ENCODE data around the gene TMA7. TPM values are rescaled to one million over a fixed set of nuclear protein-coding genes. Genes with fewer than 3 reads are reported as not detected.

The TMA7 gene
- total RNA-seq, 6 experiments from 2014 or later: 64.8 to 182 (median 80.1) TPM

GRCh38 chr3:48423241-48423882 lies 16.7 kb upstream of the TMA7 start:
- no peaks in the 10 kb centered on the region for H3K27me3 ChIP-seq
- H3K36me3 ChIP-seq: peaks cover 0 to 17% (median 6%) of the 10 kb centered on the region in 4 donors
- no peak overlapping the region for H3K4me3 ChIP-seq
- H3K27ac ChIP-seq: no peak overlapping the region
- no peaks in the 10 kb centered on the region for H3K9me3 ChIP-seq
- TF ChIP-seq CTCF (IDR thresholded peaks at IDR 0.05) (no peak), POLR2A (IDR thresholded peaks at IDR 0.05) (no peak)
- intact Hi-C loops (cut with DNase I): no loop called here
- 67% methylated on average over 5 of the region's 25 CpGs for WGBS (ENCODE audit: insufficient coverage, low coverage, low lambda C conversion rate, missing lambda C conversion rate)
- DNase-seq: no peak
- H3K4me1 ChIP-seq: peaks cover 2 to 58% (median 13%) of the 10 kb centered on the region in 4 donors
- peak in 2 of 4 donors; percentile 30 to 34 for ATAC-seq

GRCh38 chr3:48423883-48424695 lies 16.0 kb upstream of the TMA7 start:
- ATAC-seq: no peak
- DNase-seq: no peak
- intact Hi-C loops (cut with DNase I): no loop called here
- Histone ChIP-seq H3K4me3 (no peak overlapping the region), H3K36me3 (peaks cover 0 to 10% (median 2%) of the 10 kb centered on the region in 4 donors), H3K27me3 (no peaks in the 10 kb centered on the region), H3K27ac (no peak overlapping the region), H3K9me3 (no peaks in the 10 kb centered on the region), H3K4me1 (peaks cover 2 to 58% (median 13%) of the 10 kb centered on the region in 4 donors)
- TF ChIP-seq CTCF (IDR thresholded peaks at IDR 0.05) (no peak), POLR2A (IDR thresholded peaks at IDR 0.05) (no peak)
- WGBS (ENCODE audit: insufficient coverage, low coverage, low lambda C conversion rate, missing lambda C conversion rate): no CpG with 5 or more reads among the region's 27 CpGs

GRCh38 chr3:48425281-48425812 lies 14.7 kb upstream of the TMA7 start:
- intact Hi-C loops (cut with DNase I): no loop called here
- Histone ChIP-seq H3K9me3 (no peaks in the 10 kb centered on the region), H3K4me3 (no peak overlapping the region), H3K36me3 (peaks cover 0 to 7% (median 0%) of the 10 kb centered on the region in 4 donors), H3K27ac (no peak overlapping the region), H3K27me3 (no peaks in the 10 kb centered on the region), H3K4me1 (peaks cover 2 to 61% (median 14%) of the 10 kb centered on the region in 4 donors)
- 41% methylated on average over 2 of the region's 13 CpGs for WGBS (ENCODE audit: insufficient coverage, low coverage, low lambda C conversion rate, missing lambda C conversion rate)
- ATAC-seq (peak in 1 of 4 donors; percentile 4), DNase-seq (no peak)
- TF ChIP-seq CTCF (IDR thresholded peaks at IDR 0.05): no peak
- TF ChIP-seq POLR2A (IDR thresholded peaks at IDR 0.05): no peak

- H3K9me3 ChIP-seq: no peaks in the 10 kb centered on the region
- ATAC-seq (no peak), DNase-seq (no peak)
- no peak for TF ChIP-seq POLR2A (IDR thresholded peaks at IDR 0.05)
- no peak for TF ChIP-seq CTCF (IDR thresholded peaks at IDR 0.05)
- WGBS (ENCODE audit: insufficient coverage, low coverage, low lambda C conversion rate, missing lambda C conversion rate): 20% methylated on average over 6 of the region's 11 CpGs
- no peaks in the 10 kb centered on the region for H3K27me3 ChIP-seq
- intact Hi-C loops (cut with DNase I): no loop called here
- no peaks in the 10 kb centered on the region for H3K36me3 ChIP-seq
- peak overlapping the region in 2 of 3 donors; percentile 78 to 96 for H3K4me3 ChIP-seq
- peak overlapping the region in 2 of 3 donors; percentile 15 to 29 for H3K27ac ChIP-seq
- H3K4me1 ChIP-seq: peaks cover 2 to 72% (median 20%) of the 10 kb centered on the region in 4 donors
These were observed 13.6 kb upstream of the TMA7 start for GRCh38 chr3:48426401-48426909.
